ENCODE data around the gene GALNS.

DNA sequence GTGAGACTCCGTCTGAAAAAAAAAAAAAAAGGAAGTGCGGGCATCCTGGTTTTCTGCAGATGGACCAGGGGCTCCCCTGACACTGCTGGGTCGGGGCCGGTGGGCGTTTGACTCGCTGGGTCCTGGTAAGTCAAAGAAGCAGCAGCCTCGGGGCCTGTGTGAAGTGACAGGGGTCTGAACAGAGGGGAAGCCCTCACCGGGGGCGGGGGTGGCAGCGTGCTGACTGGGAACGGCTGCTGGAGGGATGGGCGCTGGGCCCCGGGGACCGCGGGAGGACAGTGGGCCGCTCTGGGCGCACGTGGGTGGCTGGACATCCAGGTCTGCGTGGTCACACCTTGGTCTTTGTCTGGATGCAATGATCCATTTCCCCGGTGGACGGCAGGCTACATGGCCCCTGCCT, 8.2 kb downstream of the GALNS start:
- TF ChIP-seq RARB (CRISPR knock-in tag; IDR thresholded peaks at IDR 0.05) = no peak
- TF ChIP-seq ZFP30 (CRISPR knock-in tag; IDR thresholded peaks at IDR 0.05) = no peak

Data from SK-N-SH treated with all-trans-retinoic acid at 6 μM for 48 hours (cell line).